ENCODE data around the gene SARS1.

GRCh38 chr1:109235137-109235536 lies 21.4 kb downstream of the SARS1 start:
- TF ChIP-seq, protein P1, sequence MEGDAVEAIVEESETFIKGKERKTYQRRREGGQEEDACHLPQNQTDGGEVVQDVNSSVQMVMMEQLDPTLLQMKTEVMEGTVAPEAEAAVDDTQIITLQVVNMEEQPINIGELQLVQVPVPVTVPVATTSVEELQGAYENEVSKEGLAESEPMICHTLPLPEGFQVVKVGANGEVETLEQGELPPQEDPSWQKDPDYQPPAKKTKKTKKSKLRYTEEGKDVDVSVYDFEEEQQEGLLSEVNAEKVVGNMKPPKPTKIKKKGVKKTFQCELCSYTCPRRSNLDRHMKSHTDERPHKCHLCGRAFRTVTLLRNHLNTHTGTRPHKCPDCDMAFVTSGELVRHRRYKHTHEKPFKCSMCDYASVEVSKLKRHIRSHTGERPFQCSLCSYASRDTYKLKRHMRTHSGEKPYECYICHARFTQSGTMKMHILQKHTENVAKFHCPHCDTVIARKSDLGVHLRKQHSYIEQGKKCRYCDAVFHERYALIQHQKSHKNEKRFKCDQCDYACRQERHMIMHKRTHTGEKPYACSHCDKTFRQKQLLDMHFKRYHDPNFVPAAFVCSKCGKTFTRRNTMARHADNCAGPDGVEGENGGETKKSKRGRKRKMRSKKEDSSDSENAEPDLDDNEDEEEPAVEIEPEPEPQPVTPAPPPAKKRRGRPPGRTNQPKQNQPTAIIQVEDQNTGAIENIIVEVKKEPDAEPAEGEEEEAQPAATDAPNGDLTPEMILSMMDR (conservative IDR thresholded peaks at IDR 0.05; ENCODE audit: low read length): no peak
- TF ChIP-seq EZH2phosphoT487 (IDR thresholded peaks at IDR 0.05; ENCODE audit: borderline replicate concordance): no peak

Measured in Loucy (cell line).